Panc1 (cell line): ENCODE data around the gene TAF6. TPM values are rescaled to one million over a fixed set of nuclear protein-coding genes. Genes with fewer than 3 reads are reported as not detected.

Experiments
- ATAC-seq: fragments of 200-7000 bp; cut with Tn5 transposase; 2 replicates; pipeline ENCODE4 v1.9.1; 2020; ENCODE audit warnings: mild to moderate bottlenecking, moderate library complexity
- BruUV-seq: library from RNA; stranded (reverse); fragments of 400-500 nt; replicated peaks from 2 replicates; lab custom pipeline; 2021; lab: Mats Ljungman, UMichigan
- CTCF ChIA-PET: fragments of 300-600 bp; sonication (Branson Sonifier 250); formaldehyde crosslinking; loops from one replicate; lab custom pipeline; 2022; ENCODE audit warnings: antibody characterized with exemption; lab: Charles Lee
- POLR2A ChIA-PET: fragments of 300-600 bp; sonication (Branson Sonifier 250); formaldehyde crosslinking; loops from one replicate; lab custom pipeline; 2022; ENCODE audit warnings: antibody characterized with exemption; lab: Charles Lee
- DNase-seq: peaks from one replicate; pipeline ENCODE4 v3.0.0-alpha.2; 2010; ENCODE audit warnings: low read depth, low spot score
- H3K27ac ChIP-seq: 2 replicates; pipeline ENCODE4 v1.5.1; 2011; ENCODE audit warnings: mild to moderate bottlenecking, low read length, inconsistent platforms
- H3K27me3 ChIP-seq: fragments of 200-500 bp; sonication (Bioruptor generic); 2 replicates; pipeline ENCODE4 v1.6.0; 2014; ENCODE audit warnings: low read length, inconsistent platforms; ENCODE audit not compliant: control insufficient read depth, insufficient read depth
- H3K36me3 ChIP-seq: fragments of 200-500 bp; sonication (Bioruptor generic); 2 replicates; pipeline ENCODE4 v1.5.1; 2014; ENCODE audit warnings: inconsistent platforms, mild to moderate bottlenecking, low read length, moderate library complexity; ENCODE audit not compliant: control insufficient read depth, insufficient read depth
- H3K4me1 ChIP-seq: 2 replicates; pipeline ENCODE4 v1.5.1; 2011; ENCODE audit warnings: inconsistent platforms, mild to moderate bottlenecking, low read length, moderate library complexity; ENCODE audit not compliant: control insufficient read depth, insufficient read depth
- H3K4me3 ChIP-seq, 2 experiments: 2 replicates each; pipeline ENCODE4 v1.5.1; 2011 to 2012; ENCODE audit warnings: low read depth in 2 of 2, low read length in 2 of 2, mild to moderate bottlenecking in 2 of 2, inconsistent platforms in 1 of 2, moderate library complexity in 1 of 2
- H3K9me3 ChIP-seq: fragments of 200-500 bp; sonication (Bioruptor generic); 2 replicates; pipeline ENCODE4 v1.5.1; 2014; ENCODE audit warnings: low read depth, mild to moderate bottlenecking, inconsistent platforms, low read length, moderate library complexity; ENCODE audit not compliant: control insufficient read depth, insufficient read depth
- POLR2AphosphoS5 ChIP-seq: IDR thresholded peaks from 2 replicates; pipeline ENCODE4 v1.6.1; 2012; ENCODE audit warnings: mild to moderate bottlenecking, low read depth, low read length, moderate library complexity
- SIN3A ChIP-seq: IDR thresholded peaks from 2 replicates; pipeline ENCODE4 v1.6.1; 2012; ENCODE audit warnings: low read depth, mild to moderate bottlenecking, low read length, moderate library complexity, borderline replicate concordance; ENCODE audit not compliant: insufficient read depth
- TCF7L2 ChIP-seq: IDR thresholded peaks from 2 replicates; pipeline ENCODE4 v1.6.1; 2011; ENCODE audit warnings: mild to moderate bottlenecking, low read depth, low read length, inconsistent platforms
- in situ Hi-C: cut with HindIII; loops from 2 replicates; pipeline ENCODE4 v1.10.0; 2016; ENCODE audit warnings: low sequenced_read_pairs, low pct_unique_long_range_greater_than_20kb
- intact Hi-C: fragments of 100-400 bp; cut with micrococcal nuclease; formaldehyde crosslinking; loops from one replicate; pipeline ENCODE4 v1.10.0; 2022; ENCODE audit not compliant: unreplicated experiment
- total RNA-seq: library from RNA; stranded (reverse); gene quantifications from one replicate; pipeline ENCODE4 v1.2.1, GENCODE V29; 2021; ENCODE audit not compliant: unreplicated experiment
- TF ChIP-seq, protein P1 (sequence below): fragments of 450-650 bp; IDR thresholded peaks from 2 replicates; pipeline ENCODE4 v1.5.1; 2017; ENCODE audit warnings: mild to moderate bottlenecking
- TF ChIP-seq, protein P2 (sequence below), 2 experiments: IDR thresholded peaks; 2 replicates each; pipeline ENCODE4 v1.6.1; 2011 to 2012; ENCODE audit warnings: low read depth in 2 of 2, control low read depth in 1 of 2, low read length in 1 of 2, mild to moderate bottlenecking in 1 of 2, moderate library complexity in 1 of 2; ENCODE audit not compliant: insufficient read depth in 1 of 2

TAF6 gene
- total RNA-seq, 1 experiment from 2014 or later: 92.3 TPM

DNA sequence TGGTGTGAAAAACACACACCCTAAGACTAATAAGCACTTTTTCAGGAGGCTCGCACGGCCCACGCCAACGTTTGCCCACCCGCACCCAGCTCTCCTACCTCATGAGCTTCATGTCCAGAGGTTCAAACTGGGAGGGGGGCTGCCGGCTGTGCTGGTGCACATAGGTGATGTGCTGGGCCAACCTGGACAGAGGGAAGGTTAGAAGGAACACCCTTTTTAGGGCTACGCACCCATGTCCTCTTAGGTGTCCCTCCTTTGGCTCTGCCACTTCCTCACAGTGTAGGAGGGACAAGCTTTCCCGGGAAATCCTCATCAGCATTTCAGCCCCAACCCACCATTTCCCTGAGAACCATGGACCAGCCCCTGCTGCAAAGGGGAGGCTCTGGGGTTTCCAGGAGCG, 23.9 kb downstream of the TAF6 start:
- DNase-seq (no peak), ATAC-seq (no peak)
- H3K27me3 ChIP-seq: no peaks in the 10 kb centered on the region
- peaks cover 28% of the 10 kb centered on the region for H3K4me1 ChIP-seq
- TF ChIP-seq, protein P1, sequence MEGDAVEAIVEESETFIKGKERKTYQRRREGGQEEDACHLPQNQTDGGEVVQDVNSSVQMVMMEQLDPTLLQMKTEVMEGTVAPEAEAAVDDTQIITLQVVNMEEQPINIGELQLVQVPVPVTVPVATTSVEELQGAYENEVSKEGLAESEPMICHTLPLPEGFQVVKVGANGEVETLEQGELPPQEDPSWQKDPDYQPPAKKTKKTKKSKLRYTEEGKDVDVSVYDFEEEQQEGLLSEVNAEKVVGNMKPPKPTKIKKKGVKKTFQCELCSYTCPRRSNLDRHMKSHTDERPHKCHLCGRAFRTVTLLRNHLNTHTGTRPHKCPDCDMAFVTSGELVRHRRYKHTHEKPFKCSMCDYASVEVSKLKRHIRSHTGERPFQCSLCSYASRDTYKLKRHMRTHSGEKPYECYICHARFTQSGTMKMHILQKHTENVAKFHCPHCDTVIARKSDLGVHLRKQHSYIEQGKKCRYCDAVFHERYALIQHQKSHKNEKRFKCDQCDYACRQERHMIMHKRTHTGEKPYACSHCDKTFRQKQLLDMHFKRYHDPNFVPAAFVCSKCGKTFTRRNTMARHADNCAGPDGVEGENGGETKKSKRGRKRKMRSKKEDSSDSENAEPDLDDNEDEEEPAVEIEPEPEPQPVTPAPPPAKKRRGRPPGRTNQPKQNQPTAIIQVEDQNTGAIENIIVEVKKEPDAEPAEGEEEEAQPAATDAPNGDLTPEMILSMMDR: no peak
- TF ChIP-seq POLR2AphosphoS5 (no peak), TCF7L2 (no peak), SIN3A (no peak)
- TF ChIP-seq, protein P2, sequence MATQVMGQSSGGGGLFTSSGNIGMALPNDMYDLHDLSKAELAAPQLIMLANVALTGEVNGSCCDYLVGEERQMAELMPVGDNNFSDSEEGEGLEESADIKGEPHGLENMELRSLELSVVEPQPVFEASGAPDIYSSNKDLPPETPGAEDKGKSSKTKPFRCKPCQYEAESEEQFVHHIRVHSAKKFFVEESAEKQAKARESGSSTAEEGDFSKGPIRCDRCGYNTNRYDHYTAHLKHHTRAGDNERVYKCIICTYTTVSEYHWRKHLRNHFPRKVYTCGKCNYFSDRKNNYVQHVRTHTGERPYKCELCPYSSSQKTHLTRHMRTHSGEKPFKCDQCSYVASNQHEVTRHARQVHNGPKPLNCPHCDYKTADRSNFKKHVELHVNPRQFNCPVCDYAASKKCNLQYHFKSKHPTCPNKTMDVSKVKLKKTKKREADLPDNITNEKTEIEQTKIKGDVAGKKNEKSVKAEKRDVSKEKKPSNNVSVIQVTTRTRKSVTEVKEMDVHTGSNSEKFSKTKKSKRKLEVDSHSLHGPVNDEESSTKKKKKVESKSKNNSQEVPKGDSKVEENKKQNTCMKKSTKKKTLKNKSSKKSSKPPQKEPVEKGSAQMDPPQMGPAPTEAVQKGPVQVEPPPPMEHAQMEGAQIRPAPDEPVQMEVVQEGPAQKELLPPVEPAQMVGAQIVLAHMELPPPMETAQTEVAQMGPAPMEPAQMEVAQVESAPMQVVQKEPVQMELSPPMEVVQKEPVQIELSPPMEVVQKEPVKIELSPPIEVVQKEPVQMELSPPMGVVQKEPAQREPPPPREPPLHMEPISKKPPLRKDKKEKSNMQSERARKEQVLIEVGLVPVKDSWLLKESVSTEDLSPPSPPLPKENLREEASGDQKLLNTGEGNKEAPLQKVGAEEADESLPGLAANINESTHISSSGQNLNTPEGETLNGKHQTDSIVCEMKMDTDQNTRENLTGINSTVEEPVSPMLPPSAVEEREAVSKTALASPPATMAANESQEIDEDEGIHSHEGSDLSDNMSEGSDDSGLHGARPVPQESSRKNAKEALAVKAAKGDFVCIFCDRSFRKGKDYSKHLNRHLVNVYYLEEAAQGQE (IDR thresholded peaks at IDR 0.05; ENCODE audit: insufficient read depth in 1 of 2, low read depth in 2 of 2, low read length in 1 of 2): no peak
- no TSS peak for BruUV-seq
- H3K36me3 ChIP-seq: peaks cover 55% of the 10 kb centered on the region
- ChIA-PET POLR2A (no interaction called here), CTCF (no interaction called here)
- no peaks in the 10 kb centered on the region for H3K9me3 ChIP-seq
- in situ Hi-C loops (no loop called here), intact Hi-C loops (no loop called here)
- H3K4me3 ChIP-seq: no peak overlapping the region
- peak overlapping the region; percentile 36; the same call in 1 of the 2 replicates for H3K27ac ChIP-seq

DNA sequence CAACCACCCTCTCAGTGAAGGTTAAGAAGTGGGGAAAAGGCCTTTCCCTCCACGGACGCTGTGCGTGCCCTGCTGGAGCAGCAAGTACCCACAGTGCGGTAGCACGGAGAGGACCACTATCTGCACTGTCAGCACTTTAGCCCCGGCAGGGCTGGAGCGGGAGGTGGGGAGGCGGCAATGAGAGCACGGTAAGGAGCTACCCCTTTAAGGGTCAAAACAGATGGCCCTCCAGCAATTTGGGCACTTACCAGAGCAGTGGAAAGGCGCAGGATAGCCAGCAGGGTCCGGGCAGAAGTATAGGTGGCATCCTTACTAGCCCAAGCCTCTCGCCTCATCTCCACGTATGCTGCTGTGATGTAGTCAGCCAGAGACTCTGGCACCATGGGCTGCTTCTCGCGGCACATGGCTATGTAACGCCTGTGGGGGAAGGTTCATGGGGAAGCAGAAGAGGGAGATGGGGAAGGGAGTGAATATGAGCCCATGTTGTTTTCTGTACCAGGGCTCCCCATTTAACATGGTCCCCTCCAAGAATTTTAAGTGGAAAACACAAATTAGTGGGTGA, 25.2 kb downstream of the TAF6 start:
- ChIA-PET CTCF (no interaction called here), POLR2A (no interaction called here)
- Histone ChIP-seq H3K27ac (peak overlapping the region; percentile 52; the same call in 1 of the 2 replicates), H3K27me3 (no peaks in the 10 kb centered on the region), H3K36me3 (peaks cover 46% of the 10 kb centered on the region), H3K9me3 (no peaks in the 10 kb centered on the region), H3K4me1 (peaks cover 23% of the 10 kb centered on the region), H3K4me3 (no peak overlapping the region)
- intact Hi-C loops (no loop called here), in situ Hi-C loops (no loop called here)
- DNase-seq (no peak), ATAC-seq (peak; percentile 19; the same call in 1 of the 2 replicates)
- BruUV-seq: no TSS peak
- TF ChIP-seq POLR2AphosphoS5: peak; percentile 48; the same call in 1 of the 2 replicates
- no peak for TF ChIP-seq SIN3A
- TF ChIP-seq TCF7L2: no peak
- TF ChIP-seq, protein P1: no peak
